ENCODE measurements around the gene CNTN4. TPM values are rescaled to one million over a fixed set of nuclear protein-coding genes. Genes with fewer than 3 reads are reported as not detected.

The CNTN4 gene
- total and polyA plus RNA-seq, 2 of the 8 experiments (the other 6 are each of a cell fraction or from before 2014, with no cell fraction given), result 0.41 to 2.2 TPM

GRCh38 chr3:3069723-3070122, 971.1 kb downstream of the CNTN4 start (continued):
- TF ChIP-seq CTCF (IDR thresholded peaks at IDR 0.05; ENCODE audit: control extremely low read depth in 1 of 3, insufficient read depth in 1 of 3, low read depth in 1 of 3, low read length in 3 of 3), result no peak
- TF ChIP-seq EGR1 (IDR thresholded peaks at IDR 0.05; ENCODE audit: borderline replicate concordance, low read depth, low read length), result no peak
